K562 (cell line): ENCODE results near the gene SHANK3. TPM values are rescaled to one million over a fixed set of nuclear protein-coding genes. Genes with fewer than 3 reads are reported as not detected.
A peak's percentile ranks its signal among the peaks of the same experiment; 100 is the strongest.

Experiments
- ATAC-seq: fragments of 200-7000 bp; cut with Tn5 transposase; 3 replicates; pipeline ENCODE4 v1.9.1; 2020; ENCODE audit warnings: moderate library complexity
- BruUV-seq: library from RNA; stranded (reverse); fragments of 400-500 nt; replicated peaks from 2 replicates; lab custom pipeline; 2021; lab: Mats Ljungman, UMichigan
- CTCF ChIA-PET: fragments of 300-600 bp; formaldehyde crosslinking; extraction: SDS; loops from one replicate; lab custom pipeline; 2021; ENCODE audit warnings: low intra/inter-chr PET ratio; lab: Yijun Ruan, JAX
- POLR2A ChIA-PET: fragments of 300-600, 350-650 bp; sonication (Branson Sonifier 250); formaldehyde crosslinking; extraction: SDS; loops from one replicate; lab custom pipeline; 2021; ENCODE audit warnings: antibody characterized with exemption, inconsistent platforms; lab: Yijun Ruan, JAX
- DNase-seq, 4 experiments: peaks; one replicate each; pipeline versions ENCODE4 v3.0.0 to v3.0.0-alpha.2; 2011 to 2018; ENCODE audit warnings: low spot score in 3 of 4, mixed read lengths in 3 of 4; ENCODE audit errors: extremely low read depth in 1 of 4
- FAIRE-seq: peaks from 2 replicates; lab custom pipeline; 2011; peaks lifted over from hg19 to GRCh38; lab: Jason Lieb, UNC
- H2AFZ ChIP-seq: 2 replicates; pipeline ENCODE4 v1.6.0; 2011; ENCODE audit warnings: low read depth, low read length, control low read depth, inconsistent platforms
- H3K27ac ChIP-seq: fragments of 200-600 bp; 3 replicates; pipeline ENCODE4 v1.8.0; 2011; ENCODE audit warnings: low read depth, mild to moderate bottlenecking, control low read depth, inconsistent platforms, low read length, moderate library complexity, mixed read lengths; ENCODE audit errors: extremely low read depth
- H3K27me3 ChIP-seq, 2 experiments: fragments of 300-600 bp in 1 of 2; 2 replicates in 1 of 2; 3 replicates in 1 of 2; pipeline versions ENCODE4 v1.6.0 to v1.8.0; 2011; ENCODE audit warnings: inconsistent platforms in 2 of 2, low read length in 2 of 2, mild to moderate bottlenecking in 1 of 2, mixed read lengths in 1 of 2, moderate library complexity in 1 of 2; ENCODE audit not compliant: control insufficient read depth in 2 of 2, insufficient read depth in 2 of 2
- H3K36me3 ChIP-seq: fragments of 300-600 bp; 3 replicates; pipeline ENCODE4 v1.8.0; 2011; ENCODE audit warnings: mild to moderate bottlenecking, low read length, inconsistent platforms; ENCODE audit not compliant: control insufficient read depth, insufficient read depth
- H3K4me1 ChIP-seq, 2 experiments: fragments of 200-600 bp in 1 of 2; replicated peaks in 1 of 2; 2 replicates in 1 of 2; 3 replicates in 1 of 2; pipeline versions ENCODE4 v1.5.1 to v1.8.0; 2011; ENCODE audit warnings: inconsistent platforms in 2 of 2, low read length in 2 of 2, mild to moderate bottlenecking in 1 of 2, mixed read lengths in 1 of 2, moderate library complexity in 1 of 2; ENCODE audit not compliant: control insufficient read depth in 2 of 2, insufficient read depth in 2 of 2
- H3K4me2 ChIP-seq: 2 replicates; pipeline ENCODE4 v1.6.1; 2011; ENCODE audit warnings: low read length, control low read depth, inconsistent platforms, mixed read lengths; ENCODE audit not compliant: insufficient read depth
- H3K4me3 ChIP-seq: fragments of 200-600 bp; sonication (generic), shearing (Covaris generic); 2 replicates; pipeline ENCODE4 v1.5.1; 2016; ENCODE audit warnings: control low read depth, inconsistent platforms
- H3K79me2 ChIP-seq: fragments of 200-600 bp; 3 replicates; pipeline ENCODE4 v1.8.0; 2011; ENCODE audit warnings: low read length, inconsistent platforms; ENCODE audit not compliant: control insufficient read depth, insufficient read depth
- H3K9ac ChIP-seq, 2 experiments: 2 replicates each; pipeline versions ENCODE4 v1.6.0 to v1.6.1; 2011; ENCODE audit warnings: low read depth in 2 of 2, low read length in 2 of 2, control low read depth in 1 of 2, inconsistent platforms in 1 of 2, mild to moderate bottlenecking in 1 of 2, mixed read lengths in 1 of 2; ENCODE audit not compliant: insufficient read depth in 1 of 2
- H3K9me1 ChIP-seq: one replicate; pipeline ENCODE4 v1.6.0; 2011; ENCODE audit warnings: inconsistent platforms, mild to moderate bottlenecking, low read length, moderate library complexity; ENCODE audit not compliant: control insufficient read depth, insufficient read depth
- H3K9me3 ChIP-seq: replicated peaks from 2 replicates; pipeline ENCODE4 v1.5.1; 2011; ENCODE audit warnings: low read depth, low read length, inconsistent platforms; ENCODE audit not compliant: control insufficient read depth, insufficient read depth
- H4K20me1 ChIP-seq: replicated peaks from 2 replicates; pipeline ENCODE4 v1.6.1; 2011; ENCODE audit warnings: low read length, inconsistent platforms, mixed read lengths; ENCODE audit not compliant: control insufficient read depth, insufficient read depth
- DMBX1 ChIP-seq: fragments of 250-450 bp; sonication (Bioruptor Pico); IDR thresholded peaks from 2 replicates; pipeline ENCODE4 v1.8.0; 2022; ENCODE audit warnings: inconsistent platforms, mild to moderate bottlenecking, moderate library complexity, borderline replicate concordance
- E2F3 ChIP-seq: fragments of 250-450 bp; sonication (Bioruptor Pico); IDR thresholded peaks from 2 replicates; pipeline ENCODE4 v1.4.0; 2020; ENCODE audit warnings: mild to moderate bottlenecking
- ESRRA ChIP-seq: fragments of 450-650 bp; IDR thresholded peaks from 2 replicates; pipeline ENCODE4 v1.6.1; 2014; ENCODE audit warnings: low read depth, mild to moderate bottlenecking, moderate library complexity, borderline replicate concordance
- MCM5 ChIP-seq: fragments of 450-650 bp; IDR thresholded peaks from 2 replicates; pipeline ENCODE4 v1.6.1; 2016; ENCODE audit warnings: low read depth
- MEF2A ChIP-seq: IDR thresholded peaks from 2 replicates; pipeline ENCODE4 v1.6.1; 2011; ENCODE audit warnings: low read depth, mild to moderate bottlenecking, low read length, moderate library complexity; ENCODE audit not compliant: control insufficient read depth
- NFIX ChIP-seq: fragments of 250-450 bp; sonication (Bioruptor Pico); IDR thresholded peaks from 2 replicates; pipeline ENCODE4 v1.4.0; 2020; ENCODE audit warnings: low read depth, mild to moderate bottlenecking, moderate library complexity
- NR2C1 ChIP-seq, 2 experiments: fragments of 450-650 bp; IDR thresholded peaks; 2 replicates each; pipeline ENCODE4 v1.6.1; 2017; ENCODE audit warnings: mild to moderate bottlenecking in 2 of 2, antibody characterized with exemption in 1 of 2, inconsistent platforms in 1 of 2, missing compliant biosample characterization in 1 of 2, missing genetic modification characterization in 1 of 2
- PCBP1 ChIP-seq: fragments of 200-400 bp; formaldehyde crosslinking; IDR thresholded peaks from 2 replicates; pipeline ENCODE4 v1.6.1; 2018; ENCODE audit warnings: mild to moderate bottlenecking, low read depth, low read length; ENCODE audit not compliant: poor library complexity, severe bottlenecking
- PHB ChIP-seq: fragments of 250-450 bp; sonication (Bioruptor Pico); IDR thresholded peaks from 2 replicates; pipeline ENCODE4 v1.5.0; 2021
- SMARCA4 ChIP-seq: fragments of 450-650 bp; IDR thresholded peaks from 2 replicates; pipeline ENCODE4 v1.6.1; 2016
- SNIP1 ChIP-seq: fragments of 450-650 bp; IDR thresholded peaks from 2 replicates; pipeline ENCODE4 v1.7.1; 2017; ENCODE audit warnings: low read depth, mild to moderate bottlenecking
- THRB ChIP-seq: fragments of 450-650 bp; formaldehyde crosslinking; conservative IDR thresholded peaks from 2 replicates; pipeline ENCODE4 v1.4.0; 2022; ENCODE audit warnings: mild to moderate bottlenecking, missing genetic modification characterization
- USF2 ChIP-seq: sonication (generic); formaldehyde crosslinking; IDR thresholded peaks from 2 replicates; pipeline ENCODE4 v1.5.0; 2020; ENCODE audit warnings: missing genetic modification reagents
- ZBTB43 ChIP-seq: sonication (generic); formaldehyde crosslinking; IDR thresholded peaks from 2 replicates; pipeline ENCODE4 v1.8.0; 2023; ENCODE audit warnings: mild to moderate bottlenecking, missing genetic modification reagents
- ZNF311 ChIP-seq: fragments of 250-450 bp; sonication (Bioruptor Pico); IDR thresholded peaks from 2 replicates; pipeline ENCODE4 v1.4.0; 2020; ENCODE audit warnings: mild to moderate bottlenecking, moderate library complexity
- ZNF79 ChIP-seq: fragments of 250-450 bp; sonication (Bioruptor Pico); IDR thresholded peaks from 2 replicates; pipeline ENCODE4 v1.4.0; 2020; ENCODE audit warnings: low read depth, mild to moderate bottlenecking, moderate library complexity
- WGBS: fragments of 100-300 bp; shearing (Covaris generic); methylation state at CpG from one replicate; pipeline ENCODE4 v1.1.6; 2016; ENCODE audit warnings: low coverage, mixed read lengths; ENCODE audit not compliant: insufficient coverage; ENCODE audit errors: missing lambda C conversion rate; 5-methylcytosine and 5-hydroxymethylcytosine counted together
- in situ Hi-C: fragments of 300-500 bp; cut with MboI; formaldehyde crosslinking; loops from 4 replicates; pipeline ENCODE4 v1.15.0; 2018; ENCODE audit warnings: inconsistent platforms, mixed read lengths
- intact Hi-C: fragments of 100-400 bp; cut with micrococcal nuclease; formaldehyde crosslinking; loops from 2 replicates; pipeline ENCODE4 v1.14.2; 2022
- polyA plus RNA-seq, 8 experiments: library from polyadenylated mRNA; depleted of rRNA in 4 of 8; stranded (reverse) in 5 of 8; unstranded in 3 of 8; fragments of >200 nt; fragmentation: Nextera tagmentation in 2 of 8; fragmentation: Illumina TruSeq in 1 of 8; extraction: Ambion mirVana in 2 of 8; extraction: Trizol in 1 of 8; gene quantifications; 2 replicates each; pipeline versions ENCODE4 v1.2.1 to v1.2.3, GENCODE V29; 2011 to 2014; ENCODE audit warnings: inconsistent platforms in 1 of 8, missing spikeins in 1 of 8
- total RNA-seq, 7 experiments: library from RNA; depleted of rRNA in 6 of 7; stranded (reverse); fragments of >200 nt in 6 of 7; fragmentation: Illumina TruSeq in 2 of 7; extraction: Trizol in 2 of 7; gene quantifications; 2 replicates each; pipeline versions ENCODE4 v1.2.1 to v1.2.3, GENCODE V29; 2011 to 2021; ENCODE audit warnings: low replicate concordance in 1 of 7

Gene SHANK3
- total and polyA plus RNA-seq, 9 of the 15 experiments (the other 6 are each of a cell fraction or from before 2014, with no cell fraction given): 0.01 to 0.07 (median 0.03) TPM; not detected in 6

GRCh38 chr22:50672041-50672440 is 582 bp upstream of the SHANK3 start (continued):
- no peak for TF ChIP-seq ZNF79
- TF ChIP-seq NFIX (CRISPR knock-in tag): no peak
- TF ChIP-seq USF2 (CRISPR knock-in tag): no peak
- TF ChIP-seq NR2C1 (IDR thresholded peaks at IDR 0.05): no peak
- TF ChIP-seq NR2C1 (tag; IDR thresholded peaks at IDR 0.05): no peak
- no peak for TF ChIP-seq E2F3

GRCh38 chr22:50673231-50674129 is 857 bp downstream of the SHANK3 start:
- ATAC-seq: no peak
- DNase-seq: peak in 3 of 4 experiments; percentile 6 to 24 (median 13)
- ChIA-PET POLR2A (no interaction called here), CTCF (no interaction called here)
- Histone ChIP-seq H3K4me1 (peaks cover 0 to 21% of the 10 kb centered on the region in 2 experiments; a peak in 1 of 5 replicates), H3K4me2 (no peak overlapping the region), H2AFZ (no peak overlapping the region), H3K27ac (no peak overlapping the region), H4K20me1 (no peaks in the 10 kb centered on the region), H3K9me1 (no peaks in the 10 kb centered on the region), H3K27me3 (peaks cover 4 to 29% of the 10 kb centered on the region in 2 experiments; a peak in 4 of 5 replicates), H3K9ac (no peak overlapping the region), H3K36me3 (no peaks in the 10 kb centered on the region), H3K4me3 (no peak overlapping the region), H3K79me2 (no peaks in the 10 kb centered on the region), H3K9me3 (no peaks in the 10 kb centered on the region)
- in situ Hi-C loops (no loop called here), intact Hi-C loops (no loop called here)
- no peak for FAIRE-seq
- 83% methylated on average over 8 of the region's 69 CpGs for WGBS
- no TSS peak for BruUV-seq
- TF ChIP-seq MCM5 (no peak), ZNF311 (CRISPR knock-in tag) (no peak), DMBX1 (CRISPR knock-in tag) (no peak), PCBP1 (peak; percentile 43), SMARCA4 (no peak), MEF2A (no peak), SNIP1 (no peak), THRB (no peak), ESRRA (no peak), PHB (CRISPR knock-in tag) (no peak), ZBTB43 (no peak)
